Activated T-cell treated with anti-CD3 and anti-CD28 coated beads, Interleukin-2, amount 50 U/mL, for 4 hours (primary cell): Measurements from ENCODE around the gene TENM4. TPM values are rescaled to one million over a fixed set of nuclear protein-coding genes. Genes with fewer than 3 reads are reported as not detected.
A peak's percentile ranks its signal among the peaks of the same experiment; 100 is the strongest.

Experiments used
- ATAC-seq, 2 donors: fragments of 200-7000 bp; cut with Tn5 transposase; one replicate each; pipeline ENCODE4 v1.10.0; 2021
- DNase-seq: peaks from one replicate; pipeline ENCODE4 v3.0.0-alpha.2; 2020
- H3K27me3 Mint-ChIP-seq: one replicate; pipeline ENCODE4 v1.8.0; 2021; ENCODE audit warnings: low read depth, mixed read lengths
- H3K36me3 Mint-ChIP-seq: one replicate; pipeline ENCODE4 v1.8.0; 2022; ENCODE audit warnings: mixed read lengths; ENCODE audit not compliant: insufficient read depth
- H3K4me1 Mint-ChIP-seq: one replicate; pipeline ENCODE4 v1.8.0; 2021; ENCODE audit warnings: low read depth, mixed read lengths
- H3K4me3 Mint-ChIP-seq: one replicate; pipeline ENCODE4 v1.8.0; 2021; ENCODE audit warnings: mild to moderate bottlenecking, moderate library complexity, mixed read lengths
- H3K9me3 Mint-ChIP-seq: one replicate; pipeline ENCODE4 v1.8.0; 2021; ENCODE audit warnings: mixed read lengths
- total RNA-seq, 3 donors: library from RNA; stranded (reverse); gene quantifications; one replicate each; pipeline ENCODE4 v1.2.1, GENCODE V29; 2021

Gene TENM4
- total RNA-seq, 3 donors from 2014 or later: 0.10 to 0.30 TPM; not detected in 1

GRCh38 chr11:79100093-79100910 is 340.5 kb downstream of the TENM4 start:
- no peaks in the 10 kb centered on the region for H3K9me3 Mint-ChIP-seq
- peaks cover 2% of the 10 kb centered on the region for H3K27me3 Mint-ChIP-seq
- H3K4me1 Mint-ChIP-seq: no peaks in the 10 kb centered on the region
- no peaks in the 10 kb centered on the region for H3K36me3 Mint-ChIP-seq
- ATAC-seq (peak in 1 of 2 donors; percentile 51), DNase-seq (no peak)
- no peak overlapping the region for H3K4me3 Mint-ChIP-seq

- H3K27me3 Mint-ChIP-seq: no peaks in the 10 kb centered on the region
- H3K36me3 Mint-ChIP-seq: no peaks in the 10 kb centered on the region
- H3K4me3 Mint-ChIP-seq: no peak overlapping the region
- ATAC-seq (no peak), DNase-seq (no peak)
- H3K4me1 Mint-ChIP-seq: no peaks in the 10 kb centered on the region
- H3K9me3 Mint-ChIP-seq: no peaks in the 10 kb centered on the region
Observed at GRCh38 chr11:79098146-79098545, 342.7 kb downstream of the TENM4 start.

DNA sequence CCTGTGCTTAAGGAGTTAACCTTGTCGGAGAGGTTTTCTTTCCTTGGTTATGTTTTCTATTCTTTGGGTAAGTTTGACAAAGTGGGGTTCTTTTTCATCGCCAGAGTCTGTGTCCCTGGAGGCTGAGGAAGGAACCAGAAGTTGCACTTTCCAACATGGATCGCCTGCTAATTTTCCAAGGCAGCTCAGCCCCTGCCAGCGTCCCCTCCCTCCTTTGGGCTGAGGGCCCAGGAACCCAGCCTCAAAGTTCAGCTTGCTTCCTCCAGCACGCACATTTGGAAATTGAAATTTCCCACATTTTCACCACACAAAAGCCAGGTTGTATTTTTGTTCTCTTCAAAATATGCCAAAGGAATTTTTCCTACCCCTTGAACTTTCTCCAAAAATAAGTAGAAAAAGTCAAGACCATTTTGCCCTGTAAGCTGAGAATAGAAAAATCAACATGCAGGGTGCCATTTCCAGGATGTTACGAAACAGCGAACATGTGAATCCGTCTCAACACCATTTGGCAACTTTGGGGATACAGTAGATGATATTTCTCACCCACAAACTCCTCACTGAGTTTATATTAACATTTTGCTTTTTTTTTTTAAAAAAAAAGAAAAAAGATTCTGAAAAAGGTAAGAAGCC is 343.5 kb downstream of the TENM4 start:
- DNase-seq (no peak), ATAC-seq (no peak)
- Mint-ChIP-seq H3K4me1 (no peaks in the 10 kb centered on the region), H3K27me3 (no peaks in the 10 kb centered on the region), H3K4me3 (no peak overlapping the region), H3K36me3 (no peaks in the 10 kb centered on the region), H3K9me3 (no peaks in the 10 kb centered on the region)

GRCh38 chr11:79095424-79095823 is 345.4 kb downstream of the TENM4 start:
- H3K9me3 Mint-ChIP-seq: no peaks in the 10 kb centered on the region
- DNase-seq (no peak), ATAC-seq (no peak)
- H3K36me3 Mint-ChIP-seq: no peaks in the 10 kb centered on the region
- H3K4me1 Mint-ChIP-seq: no peaks in the 10 kb centered on the region
- no peaks in the 10 kb centered on the region for H3K27me3 Mint-ChIP-seq
- H3K4me3 Mint-ChIP-seq: no peak overlapping the region

GRCh38 chr11:79094616-79095015 is 346.2 kb downstream of the TENM4 start:
- Mint-ChIP-seq H3K36me3 (no peaks in the 10 kb centered on the region), H3K9me3 (no peaks in the 10 kb centered on the region), H3K4me1 (no peaks in the 10 kb centered on the region), H3K4me3 (no peak overlapping the region), H3K27me3 (no peaks in the 10 kb centered on the region)
- ATAC-seq: no peak
- no peak for DNase-seq

DNA sequence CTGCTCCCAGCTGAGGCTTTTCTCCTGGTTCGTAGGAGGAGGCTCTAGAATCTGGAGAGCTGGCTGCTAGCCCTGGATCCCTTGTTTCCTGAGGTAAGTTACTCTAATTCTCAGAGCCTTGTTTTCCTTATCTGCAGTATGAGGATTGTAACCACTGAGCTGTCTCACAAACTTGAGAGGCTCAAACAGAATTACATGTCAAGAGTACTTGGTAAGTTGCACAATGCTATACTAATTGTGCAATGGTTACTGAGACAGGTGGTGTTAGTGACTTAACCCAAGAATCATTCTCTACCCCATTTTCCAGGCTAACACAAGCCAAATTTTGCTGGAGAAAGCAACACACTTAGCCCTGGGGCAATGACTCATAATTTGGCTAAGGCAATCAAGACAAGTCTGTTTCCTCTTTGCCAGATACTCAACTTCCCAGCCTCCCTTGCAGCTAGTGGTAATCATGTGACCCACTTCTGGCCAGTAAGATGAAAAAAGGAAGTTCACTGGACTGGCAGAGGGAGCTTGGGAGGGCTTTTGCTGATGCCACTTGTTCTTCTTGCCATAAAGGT is 348.0 kb downstream of the TENM4 start:
- no peak overlapping the region for H3K4me3 Mint-ChIP-seq
- no peaks in the 10 kb centered on the region for H3K9me3 Mint-ChIP-seq
- no peaks in the 10 kb centered on the region for H3K27me3 Mint-ChIP-seq
- DNase-seq (no peak), ATAC-seq (no peak)
- H3K4me1 Mint-ChIP-seq: no peaks in the 10 kb centered on the region
- no peaks in the 10 kb centered on the region for H3K36me3 Mint-ChIP-seq

DNA sequence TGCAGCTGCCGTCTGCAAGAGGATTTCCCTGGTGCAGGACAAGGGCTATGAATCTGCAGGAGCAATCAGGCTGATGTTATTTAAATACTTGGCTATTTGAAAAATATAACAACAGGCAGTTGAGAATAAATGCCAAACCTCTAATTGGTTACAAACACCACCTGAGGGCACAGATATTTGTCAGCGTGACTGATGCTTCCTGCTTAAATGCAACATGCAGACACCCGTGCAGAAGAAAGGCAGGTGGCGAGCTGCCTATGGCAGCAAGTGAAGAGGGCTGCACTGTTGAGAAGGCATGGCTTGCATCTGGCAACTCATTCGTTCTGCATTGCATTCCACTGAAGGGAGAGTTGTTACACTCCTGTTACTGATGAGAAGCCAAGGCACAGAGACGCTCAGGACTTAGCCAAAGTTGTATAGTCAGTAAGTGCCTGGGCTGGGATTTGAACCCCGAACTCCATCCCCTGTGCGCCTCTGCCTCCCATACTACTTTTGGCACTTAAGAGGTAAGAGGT is 350.6 kb downstream of the TENM4 start:
- Mint-ChIP-seq H3K27me3 (no peaks in the 10 kb centered on the region), H3K4me1 (no peaks in the 10 kb centered on the region), H3K4me3 (no peak overlapping the region), H3K9me3 (no peaks in the 10 kb centered on the region), H3K36me3 (no peaks in the 10 kb centered on the region)
- DNase-seq: no peak
- ATAC-seq: no peak

DNA sequence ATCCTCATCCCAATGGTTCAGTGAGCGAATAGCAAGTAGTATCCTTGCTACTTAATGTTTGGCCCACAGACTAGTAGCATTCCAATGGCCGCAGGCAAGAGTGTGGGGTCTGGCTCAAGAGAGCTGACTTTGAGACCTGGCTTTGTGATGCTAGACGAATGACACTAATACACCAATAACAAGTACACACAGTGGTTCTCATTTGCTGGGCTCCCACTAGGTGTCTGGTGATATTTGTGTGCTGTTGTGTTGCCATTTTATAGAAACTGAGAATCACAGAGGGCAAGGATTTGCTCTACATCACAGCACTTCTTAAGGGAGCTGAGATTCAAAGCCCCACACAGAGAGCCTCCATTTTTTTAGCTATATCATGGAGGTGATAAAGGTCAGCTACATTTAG is 351.2 kb downstream of the TENM4 start:
- Mint-ChIP-seq H3K27me3 (no peaks in the 10 kb centered on the region), H3K4me1 (no peaks in the 10 kb centered on the region), H3K4me3 (no peak overlapping the region), H3K36me3 (no peaks in the 10 kb centered on the region), H3K9me3 (no peaks in the 10 kb centered on the region)
- DNase-seq (no peak), ATAC-seq (no peak)

GRCh38 chr11:79088967-79089366 is 351.9 kb downstream of the TENM4 start:
- H3K36me3 Mint-ChIP-seq: no peaks in the 10 kb centered on the region

GRCh38 chr11:79087961-79088318 is 352.9 kb downstream of the TENM4 start:
- no peaks in the 10 kb centered on the region for H3K36me3 Mint-ChIP-seq
- ATAC-seq: no peak
- no peaks in the 10 kb centered on the region for H3K9me3 Mint-ChIP-seq
- H3K27me3 Mint-ChIP-seq: no peaks in the 10 kb centered on the region
- H3K4me3 Mint-ChIP-seq: no peak overlapping the region
- DNase-seq: no peak
- H3K4me1 Mint-ChIP-seq: no peaks in the 10 kb centered on the region

More at GRCh38 chr11:79088967-79089366, 351.9 kb downstream of the TENM4 start:
- no peaks in the 10 kb centered on the region for H3K9me3 Mint-ChIP-seq
- no peaks in the 10 kb centered on the region for H3K4me1 Mint-ChIP-seq
- H3K27me3 Mint-ChIP-seq: no peaks in the 10 kb centered on the region
- DNase-seq: no peak
- H3K4me3 Mint-ChIP-seq: no peak overlapping the region
- ATAC-seq: no peak

GRCh38 chr11:79087238-79087960 is 353.4 kb downstream of the TENM4 start:
- ATAC-seq: no peak
- DNase-seq: no peak
- Mint-ChIP-seq H3K4me1 (no peaks in the 10 kb centered on the region), H3K4me3 (no peak overlapping the region), H3K27me3 (no peaks in the 10 kb centered on the region), H3K36me3 (no peaks in the 10 kb centered on the region), H3K9me3 (no peaks in the 10 kb centered on the region)

DNA sequence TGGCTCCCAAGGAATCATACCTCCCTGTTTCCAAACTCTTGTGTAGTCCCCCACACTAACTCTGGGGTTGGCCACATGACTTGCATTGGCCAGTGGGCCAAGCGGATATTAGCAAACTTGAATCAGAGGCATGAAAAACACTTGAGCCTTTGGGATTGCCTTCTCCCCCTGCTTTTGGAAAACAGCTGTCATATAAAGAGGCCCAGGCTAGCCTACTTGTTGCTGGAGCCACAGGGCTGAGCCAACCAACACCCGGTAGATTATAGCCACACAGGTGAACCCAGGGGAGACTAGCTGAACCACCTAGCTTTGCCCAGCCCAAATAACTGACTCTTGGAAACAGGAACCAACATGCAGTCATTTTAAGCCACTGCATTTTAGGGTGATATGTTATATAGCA is 354.8 kb downstream of the TENM4 start:
- Mint-ChIP-seq H3K4me1 (no peaks in the 10 kb centered on the region), H3K27me3 (no peaks in the 10 kb centered on the region), H3K4me3 (no peak overlapping the region), H3K9me3 (no peaks in the 10 kb centered on the region), H3K36me3 (no peaks in the 10 kb centered on the region)
- DNase-seq: no peak
- no peak for ATAC-seq

GRCh38 chr11:79084382-79084781 is 356.4 kb downstream of the TENM4 start:
- Mint-ChIP-seq H3K4me1 (no peaks in the 10 kb centered on the region), H3K36me3 (no peaks in the 10 kb centered on the region), H3K4me3 (no peak overlapping the region), H3K9me3 (no peaks in the 10 kb centered on the region), H3K27me3 (no peaks in the 10 kb centered on the region)
- ATAC-seq: no peak
- DNase-seq: no peak

- DNase-seq (no peak), ATAC-seq (no peak)
- Mint-ChIP-seq H3K36me3 (no peaks in the 10 kb centered on the region), H3K27me3 (no peaks in the 10 kb centered on the region), H3K4me1 (no peaks in the 10 kb centered on the region), H3K9me3 (no peaks in the 10 kb centered on the region), H3K4me3 (no peak overlapping the region)
Observed at GRCh38 chr11:79083352-79083751, 357.5 kb downstream of the TENM4 start.
